Measurements from ENCODE around the gene ALX4.

DNA sequence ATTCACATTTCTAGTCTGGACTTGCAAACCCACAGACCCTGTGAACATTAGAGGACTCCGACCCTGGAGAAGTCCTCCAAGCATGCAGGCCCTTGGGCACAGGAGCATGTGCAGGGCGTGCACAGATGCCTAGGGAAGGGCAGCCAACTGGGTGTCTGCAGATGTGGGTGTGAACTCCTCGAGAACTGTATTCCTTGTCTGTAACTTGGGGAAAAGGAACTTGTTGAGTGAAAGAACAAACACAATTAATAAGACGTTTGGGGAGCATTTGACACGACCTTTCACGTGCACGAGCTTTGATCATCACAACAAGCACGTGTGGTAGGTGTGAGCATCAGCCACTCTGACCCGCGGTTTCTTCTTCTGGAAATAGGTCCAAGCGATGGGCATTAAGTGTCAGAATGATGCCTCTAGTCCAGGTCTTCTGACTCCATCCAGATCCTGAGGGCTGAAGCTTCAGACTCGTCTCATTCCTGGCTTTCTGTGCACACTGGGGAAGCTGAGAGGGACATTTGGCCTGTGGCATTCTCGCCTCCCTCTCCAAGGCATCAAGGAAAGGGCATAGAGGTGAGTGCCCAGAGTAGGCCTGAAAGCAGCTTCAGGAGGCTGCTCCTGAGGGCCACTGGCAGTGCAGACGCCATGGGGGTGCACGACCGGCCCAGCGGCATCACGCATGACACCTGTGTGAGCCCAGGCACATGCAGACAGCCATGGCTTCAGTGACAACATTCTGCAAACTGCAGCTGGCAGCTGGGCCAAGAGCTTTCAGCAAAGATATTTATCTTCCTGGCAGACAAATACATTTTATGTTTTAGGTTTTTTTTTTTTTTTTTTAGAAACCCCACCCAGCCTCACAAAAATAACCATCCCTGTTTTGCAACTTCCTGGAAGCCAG lies 32.5 kb downstream of the ALX4 start:
- TF ChIP-seq POLR2A (IDR thresholded peaks at IDR 0.05; ENCODE audit: low read length): no peak
- no peak for TF ChIP-seq GATA1 (IDR thresholded peaks at IDR 0.05; ENCODE audit: low read depth, low read length)

All from erythroblast (primary cell).